Activated CD8-positive, alpha-beta T cell treated with anti-CD3 and anti-CD28 coated beads, Interleukin-2, amount 10 ng/mL, durations not matched to agents 7 days and 5 days (primary cell): ENCODE data around the gene CLEC1A. TPM values are rescaled to one million over a fixed set of nuclear protein-coding genes. Genes with fewer than 3 reads are reported as not detected.

Experiments
- ATAC-seq: fragments of 150-1000 bp; cut with Tn5 transposase; one replicate; pipeline ENCODE4 v1.10.0; 2021; ENCODE audit warnings: moderate library complexity
- CTCF ChIA-PET: fragments of 350-600 bp; sonication (Branson Sonifier 250); formaldehyde crosslinking; loops from one replicate; lab custom pipeline; 2021; ENCODE audit warnings: antibody characterized with exemption; lab: Charles Lee
- POLR2A ChIA-PET: fragments of 350-600 bp; sonication (Branson Sonifier 250); formaldehyde crosslinking; loops from one replicate; lab custom pipeline; 2021; ENCODE audit warnings: antibody characterized with exemption; lab: Charles Lee
- DNase-seq: peaks from one replicate; pipeline ENCODE4 v3.0.0-alpha.2; 2020
- H3K27ac Mint-ChIP-seq: one replicate; pipeline ENCODE4 v1.8.0; 2021; ENCODE audit warnings: mild to moderate bottlenecking, mixed read lengths
- H3K27me3 Mint-ChIP-seq: one replicate; pipeline ENCODE4 v1.8.0; 2021; ENCODE audit warnings: low read depth, mixed read lengths
- H3K36me3 Mint-ChIP-seq: one replicate; pipeline ENCODE4 v1.8.0; 2021; ENCODE audit warnings: low read depth, mixed read lengths
- H3K4me1 Mint-ChIP-seq: one replicate; pipeline ENCODE4 v1.8.0; 2021; ENCODE audit warnings: low read depth, mixed read lengths
- H3K4me3 Mint-ChIP-seq: one replicate; pipeline ENCODE4 v1.8.0; 2021; ENCODE audit warnings: mild to moderate bottlenecking, mixed read lengths
- H3K9me3 Mint-ChIP-seq: one replicate; pipeline ENCODE4 v1.8.0; 2022; ENCODE audit warnings: mixed read lengths; ENCODE audit not compliant: insufficient read depth
- total RNA-seq, 2 experiments: library from RNA; stranded (reverse); gene quantifications; one replicate each; pipeline ENCODE4 v1.2.3, GENCODE V29; 2021

The CLEC1A gene
- total RNA-seq, 2 experiments from 2014 or later = not detected

- no peak overlapping the region for H3K27ac Mint-ChIP-seq
- no peak overlapping the region for H3K4me3 Mint-ChIP-seq
- H3K27me3 Mint-ChIP-seq = peaks cover 39% of the 10 kb centered on the region
- no peaks in the 10 kb centered on the region for H3K36me3 Mint-ChIP-seq
- POLR2A ChIA-PET = no interaction called here
- CTCF ChIA-PET = no interaction called here
- no peaks in the 10 kb centered on the region for H3K4me1 Mint-ChIP-seq
- no peaks in the 10 kb centered on the region for H3K9me3 Mint-ChIP-seq
- DNase-seq = no peak
- ATAC-seq = no peak
Measured at GRCh38 chr12:10072131-10072530, 26.7 kb downstream of the CLEC1A start.

- Mint-ChIP-seq H3K4me1 (peaks cover 2% of the 10 kb centered on the region), H3K27me3 (peaks cover 40% of the 10 kb centered on the region), H3K27ac (no peak overlapping the region), H3K4me3 (no peak overlapping the region), H3K9me3 (no peaks in the 10 kb centered on the region), H3K36me3 (no peaks in the 10 kb centered on the region)
- ChIA-PET CTCF (no interaction called here), POLR2A (no interaction called here)
- ATAC-seq (no peak), DNase-seq (no peak)
Measured at GRCh38 chr12:10070380-10070779, 28.4 kb downstream of the CLEC1A start.

GRCh38 chr12:10069976-10070375, 28.8 kb downstream of the CLEC1A start:
- no peak for DNase-seq
- Mint-ChIP-seq H3K4me1 (peaks cover 5% of the 10 kb centered on the region), H3K27me3 (peaks cover 42% of the 10 kb centered on the region), H3K36me3 (no peaks in the 10 kb centered on the region), H3K4me3 (no peak overlapping the region), H3K27ac (no peak overlapping the region), H3K9me3 (no peaks in the 10 kb centered on the region)
- ChIA-PET CTCF (no interaction called here), POLR2A (no interaction called here)
- no peak for ATAC-seq

DNA sequence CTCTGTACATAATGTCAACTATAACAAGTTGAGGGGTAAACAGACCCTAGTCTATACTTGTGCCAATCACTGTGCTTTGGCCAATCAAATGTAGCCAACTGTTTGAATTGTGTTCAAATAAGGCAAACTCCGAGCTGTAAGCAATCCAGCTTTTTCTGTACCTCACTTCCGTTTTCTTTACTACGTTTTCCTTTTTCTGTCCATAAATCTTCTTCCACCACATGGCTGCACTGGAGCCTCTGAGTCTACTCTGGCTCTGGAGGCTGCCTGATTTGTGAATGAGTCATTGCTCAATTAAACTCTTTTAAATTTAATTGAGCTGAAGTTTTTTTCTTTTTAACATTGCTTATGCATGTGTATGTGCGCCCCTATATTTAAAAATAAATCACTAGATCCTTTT, 29.7 kb downstream of the CLEC1A start:
- DNase-seq (no peak), ATAC-seq (no peak)
- ChIA-PET POLR2A (interaction anchor here (0.6 kb wide), 1 partner anchor 72 kb away, joined by 3 read pairs; no protein-coding TSS in a partner anchor), CTCF (interaction anchor here (1.1 to 1.9 kb wide), 4 partner anchors 12 to 129 kb away, joined by 3 to 5 read pairs (median 4); no protein-coding TSS in a partner anchor)
- Mint-ChIP-seq H3K27me3 (peaks cover 40% of the 10 kb centered on the region), H3K36me3 (no peaks in the 10 kb centered on the region), H3K4me3 (no peak overlapping the region), H3K4me1 (peaks cover 6% of the 10 kb centered on the region), H3K9me3 (no peaks in the 10 kb centered on the region), H3K27ac (no peak overlapping the region)

DNA sequence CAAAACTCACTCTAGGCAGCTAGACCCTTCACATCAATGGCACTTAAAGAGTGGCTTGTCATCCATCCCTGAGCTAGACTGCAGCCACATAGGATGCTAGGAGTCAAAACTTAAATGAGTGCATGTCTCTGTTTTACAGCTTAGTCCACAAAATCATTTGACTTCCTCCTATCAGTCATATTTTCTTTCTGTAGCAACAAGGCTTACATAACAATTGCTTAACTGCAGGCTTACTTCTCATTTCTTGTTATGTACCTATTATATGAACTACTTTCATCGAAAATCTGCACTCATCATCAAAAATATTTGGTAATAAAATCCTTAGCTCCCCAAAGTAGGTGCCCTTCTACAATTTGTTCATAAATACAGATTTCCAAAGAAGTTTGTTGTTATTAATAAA, 30.1 kb downstream of the CLEC1A start:
- H3K27me3 Mint-ChIP-seq = peaks cover 40% of the 10 kb centered on the region
- H3K9me3 Mint-ChIP-seq = no peaks in the 10 kb centered on the region
- POLR2A ChIA-PET = interaction anchor here (0.6 kb wide), 1 partner anchor 73 kb away, joined by 3 read pairs; no protein-coding TSS in a partner anchor
- CTCF ChIA-PET = interaction anchor here (1.1 to 1.9 kb wide), 5 partner anchors 12 to 129 kb away, joined by 3 to 5 read pairs (median 4); no protein-coding TSS in a partner anchor
- no peak overlapping the region for H3K27ac Mint-ChIP-seq
- no peak for DNase-seq
- H3K36me3 Mint-ChIP-seq = no peaks in the 10 kb centered on the region
- ATAC-seq = no peak
- no peak overlapping the region for H3K4me3 Mint-ChIP-seq
- H3K4me1 Mint-ChIP-seq = peaks cover 6% of the 10 kb centered on the region

GRCh38 chr12:10067942-10068341, 30.8 kb downstream of the CLEC1A start:
- ChIA-PET POLR2A (interaction anchor here (0.7 kb wide), 1 partner anchor 106 kb away, joined by 3 read pairs; no protein-coding TSS in a partner anchor), CTCF (interaction anchor here (1.1 to 1.9 kb wide), 5 partner anchors 11 to 128 kb away, joined by 3 to 5 read pairs (median 4); no protein-coding TSS in a partner anchor)
- DNase-seq = no peak
- H3K27me3 Mint-ChIP-seq = peaks cover 40% of the 10 kb centered on the region
- no peaks in the 10 kb centered on the region for H3K9me3 Mint-ChIP-seq
- ATAC-seq = no peak
- no peaks in the 10 kb centered on the region for H3K36me3 Mint-ChIP-seq
- H3K4me3 Mint-ChIP-seq = no peak overlapping the region
- peaks cover 6% of the 10 kb centered on the region for H3K4me1 Mint-ChIP-seq
- H3K27ac Mint-ChIP-seq = no peak overlapping the region

DNA sequence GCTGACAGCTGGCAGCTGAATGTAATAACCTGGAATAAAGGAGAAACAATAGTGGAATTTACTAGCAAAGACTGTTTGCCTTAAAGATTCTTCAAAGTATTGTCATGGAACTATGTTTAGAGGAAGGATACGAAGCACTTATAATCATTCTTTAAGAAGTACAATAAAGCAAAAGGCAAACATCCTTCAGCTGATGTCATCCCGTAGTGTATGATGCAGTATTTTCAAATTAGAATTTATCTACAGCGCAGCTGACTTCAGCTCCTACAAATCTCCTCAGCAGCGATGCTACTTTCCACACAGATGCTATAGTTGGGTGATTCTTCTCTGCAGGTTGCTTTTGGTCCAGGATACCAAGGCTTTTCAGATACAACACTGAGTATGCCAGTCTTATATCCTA, 31.5 kb downstream of the CLEC1A start:
- Mint-ChIP-seq H3K27me3 (peaks cover 35% of the 10 kb centered on the region), H3K9me3 (no peaks in the 10 kb centered on the region), H3K27ac (no peak overlapping the region), H3K4me3 (no peak overlapping the region), H3K4me1 (peaks cover 6% of the 10 kb centered on the region), H3K36me3 (no peaks in the 10 kb centered on the region)
- ChIA-PET CTCF (interaction anchor here (1.9 kb wide), 1 partner anchor 73 kb away, joined by 4 read pairs; no protein-coding TSS in a partner anchor), POLR2A (no interaction called here)
- ATAC-seq = no peak
- DNase-seq = no peak

- no peak overlapping the region for H3K4me3 Mint-ChIP-seq
- peaks cover 34% of the 10 kb centered on the region for H3K27me3 Mint-ChIP-seq
- H3K36me3 Mint-ChIP-seq = no peaks in the 10 kb centered on the region
- DNase-seq (no peak), ATAC-seq (no peak)
- CTCF ChIA-PET = no interaction called here
- no peak overlapping the region for H3K27ac Mint-ChIP-seq
- peaks cover 6% of the 10 kb centered on the region for H3K4me1 Mint-ChIP-seq
- no peaks in the 10 kb centered on the region for H3K9me3 Mint-ChIP-seq
- POLR2A ChIA-PET = interaction anchor here (1.4 kb wide), 1 partner anchor 8 kb away, joined by 3 read pairs; no protein-coding TSS in a partner anchor
Measured at GRCh38 chr12:10065241-10065640, 33.5 kb downstream of the CLEC1A start.

- no peaks in the 10 kb centered on the region for H3K36me3 Mint-ChIP-seq
- H3K4me3 Mint-ChIP-seq = no peak overlapping the region
- DNase-seq (no peak), ATAC-seq (no peak)
- H3K9me3 Mint-ChIP-seq = no peaks in the 10 kb centered on the region
- peaks cover 30% of the 10 kb centered on the region for H3K27me3 Mint-ChIP-seq
- no peaks in the 10 kb centered on the region for H3K4me1 Mint-ChIP-seq
- ChIA-PET CTCF (interaction anchor here (1.4 kb wide), 1 partner anchor 24 kb away, joined by 3 read pairs; no protein-coding TSS in a partner anchor), POLR2A (no interaction called here)
- H3K27ac Mint-ChIP-seq = no peak overlapping the region
Measured at GRCh38 chr12:10058387-10058786, 40.4 kb downstream of the CLEC1A start.

DNA sequence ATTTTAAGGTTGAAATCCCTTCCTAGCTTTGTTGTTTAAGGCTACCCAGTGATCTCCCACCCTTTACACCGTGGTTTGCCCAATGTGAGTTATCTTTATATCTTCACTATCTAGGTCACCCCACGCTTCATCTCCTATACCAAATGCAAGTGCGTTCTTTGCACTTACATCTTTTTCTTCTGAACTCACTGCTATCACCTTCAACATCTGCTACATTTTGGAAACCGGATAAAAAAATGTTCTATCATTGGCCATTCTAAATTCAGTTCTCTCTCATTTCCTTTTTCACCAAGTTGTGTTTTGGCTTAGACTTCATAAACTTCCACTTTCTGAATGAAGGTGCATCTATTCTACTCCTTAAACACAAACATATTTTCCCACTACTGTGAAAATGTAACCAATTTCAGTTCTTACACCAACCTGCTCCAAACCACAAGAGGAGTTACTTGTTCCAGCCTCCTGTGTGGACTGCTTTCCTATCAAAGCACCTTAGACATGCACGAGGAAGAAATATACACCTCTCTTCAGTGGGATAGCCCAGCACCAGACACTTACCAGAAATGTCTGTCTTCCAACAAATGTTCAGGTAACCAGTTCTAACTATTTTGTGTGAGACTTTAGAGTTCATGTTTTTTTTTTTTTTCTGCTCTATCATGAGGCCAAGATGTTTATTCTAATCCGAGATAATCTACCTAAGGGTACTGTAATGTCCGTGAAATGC, 46.4 kb downstream of the CLEC1A start:
- peaks cover 26% of the 10 kb centered on the region for H3K27me3 Mint-ChIP-seq
- H3K4me1 Mint-ChIP-seq = peaks cover 8% of the 10 kb centered on the region
- no peak for DNase-seq
- POLR2A ChIA-PET = no interaction called here
- H3K36me3 Mint-ChIP-seq = no peaks in the 10 kb centered on the region
- no peaks in the 10 kb centered on the region for H3K9me3 Mint-ChIP-seq
- H3K4me3 Mint-ChIP-seq = no peak overlapping the region
- CTCF ChIA-PET = interaction anchor here (0.8 to 0.9 kb wide), 2 partner anchors 10 to 42 kb away, joined by 3 read pairs; no protein-coding TSS in a partner anchor
- no peak overlapping the region for H3K27ac Mint-ChIP-seq
- no peak for ATAC-seq

DNA sequence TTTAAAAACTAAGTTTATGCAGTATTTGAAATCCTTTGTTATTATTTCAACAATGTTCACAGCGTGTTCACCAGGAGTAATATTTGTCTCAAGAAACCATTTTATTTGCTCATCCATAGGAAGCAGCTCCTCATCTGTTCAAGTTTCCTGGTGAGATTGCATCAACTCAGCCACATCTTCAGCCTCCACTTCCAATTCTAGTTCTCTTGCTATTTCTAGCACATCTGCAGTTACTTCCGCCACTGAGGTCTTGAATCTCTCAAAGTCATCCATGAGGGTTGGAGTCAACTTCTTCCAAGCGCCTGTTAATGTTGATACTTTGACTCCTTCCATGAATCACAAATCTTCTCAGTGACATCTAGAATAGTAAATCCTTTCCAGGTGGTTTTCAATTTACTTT, 50.3 kb downstream of the CLEC1A start:
- no peak overlapping the region for H3K4me3 Mint-ChIP-seq
- POLR2A ChIA-PET = interaction anchor here (0.6 kb wide), 1 partner anchor 48 kb away, joined by 3 read pairs; no protein-coding TSS in a partner anchor
- CTCF ChIA-PET = interaction anchor here (0.6 to 0.9 kb wide), 4 partner anchors 10 to 785 kb away, joined by 3 read pairs; no protein-coding TSS in a partner anchor
- no peaks in the 10 kb centered on the region for H3K9me3 Mint-ChIP-seq
- H3K27me3 Mint-ChIP-seq = peaks cover 24% of the 10 kb centered on the region
- no peak overlapping the region for H3K27ac Mint-ChIP-seq
- no peaks in the 10 kb centered on the region for H3K36me3 Mint-ChIP-seq
- H3K4me1 Mint-ChIP-seq = peaks cover 8% of the 10 kb centered on the region
- ATAC-seq (no peak), DNase-seq (no peak)

DNA sequence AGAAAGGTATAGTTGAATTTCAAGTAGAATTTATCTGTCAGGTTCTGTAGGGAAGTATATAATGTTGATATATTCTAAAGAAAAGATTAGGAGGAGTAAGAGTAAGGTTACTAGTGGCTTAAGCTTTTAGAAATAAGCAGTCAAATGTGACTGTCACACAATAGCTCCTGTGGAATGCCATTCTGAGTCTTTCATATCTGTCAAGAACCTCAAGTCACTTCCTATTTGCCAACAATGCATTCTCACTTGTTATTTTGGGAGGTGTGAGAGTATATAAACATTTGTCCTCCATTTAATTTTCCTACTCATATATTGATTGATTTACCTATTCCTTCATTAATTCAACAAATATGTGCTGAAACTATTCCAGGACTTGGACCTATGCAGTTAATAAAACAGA, 56.6 kb downstream of the CLEC1A start:
- CTCF ChIA-PET = interaction anchor here (1.2 to 1.6 kb wide), 5 partner anchors 8 to 708 kb away, joined by 3 to 6 read pairs (median 3); no protein-coding TSS in a partner anchor
- DNase-seq (no peak), ATAC-seq (no peak)
- POLR2A ChIA-PET = interaction anchor here (0.6 kb wide), 1 partner anchor 539 kb away, joined by 3 read pairs; no protein-coding TSS in a partner anchor
- Mint-ChIP-seq H3K4me1 (no peaks in the 10 kb centered on the region), H3K4me3 (no peak overlapping the region), H3K27ac (no peak overlapping the region), H3K27me3 (peaks cover 27% of the 10 kb centered on the region), H3K9me3 (no peaks in the 10 kb centered on the region), H3K36me3 (no peaks in the 10 kb centered on the region)
